GM21381 (cell line): ENCODE data around the gene IBA57.
A peak's percentile ranks its signal among the peaks of the same experiment; 100 is the strongest.
"Not testable (repeated sequence)": the region's sequence is repeated elsewhere in the genome, so short reads cannot be mapped to it uniquely, and the experiment has no call there.

Source experiments
- ATAC-seq: cut with Tn5 transposase; IDR thresholded peaks from one replicate; pipeline ENCODE4 v1.9.1; 2021; ENCODE audit warnings: mild to moderate bottlenecking, moderate library complexity; ENCODE audit not compliant: unreplicated experiment

IBA57 gene

DNA sequence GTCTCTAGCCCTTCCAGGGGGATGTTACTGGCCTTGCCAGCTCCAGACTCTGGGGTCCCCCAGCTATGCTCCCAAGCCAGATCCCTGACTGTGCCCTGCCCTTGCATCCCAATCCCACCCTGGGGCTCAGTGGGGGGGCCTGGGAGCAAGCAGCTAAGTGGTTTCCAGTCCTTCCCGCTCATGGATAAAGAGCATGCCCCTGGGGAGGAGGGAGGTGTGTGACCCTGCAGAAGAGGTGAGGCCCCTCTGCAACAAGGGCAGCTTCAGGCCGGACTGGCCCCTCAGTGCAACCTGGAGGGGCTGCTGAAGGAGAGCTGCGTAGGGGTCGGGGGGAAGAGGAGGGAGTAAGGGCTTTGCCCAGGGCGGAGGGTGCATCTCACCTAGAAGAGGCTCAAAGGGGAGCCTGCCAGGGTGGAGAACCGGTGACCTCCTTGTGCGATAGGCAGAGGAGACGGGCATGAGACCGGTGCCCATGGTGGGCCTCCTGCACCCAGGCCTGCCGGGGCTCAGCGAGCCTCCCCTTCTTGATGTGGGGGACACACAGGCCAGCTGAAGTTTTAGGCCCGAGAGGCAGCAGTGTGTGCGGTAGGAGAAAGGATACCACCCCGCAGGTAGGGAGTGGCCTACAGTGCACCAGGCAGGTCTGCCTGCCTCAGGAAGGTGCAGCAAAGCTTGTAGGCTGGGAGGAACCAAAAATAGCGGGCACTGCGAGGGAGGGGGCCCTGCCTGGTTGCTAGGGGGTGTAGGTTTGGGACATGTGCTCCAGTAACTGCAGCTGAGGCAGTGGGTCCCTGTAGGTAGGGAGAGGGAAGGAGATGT lies 45.3 kb downstream of the IBA57 start:
- ATAC-seq, result no peak

DNA sequence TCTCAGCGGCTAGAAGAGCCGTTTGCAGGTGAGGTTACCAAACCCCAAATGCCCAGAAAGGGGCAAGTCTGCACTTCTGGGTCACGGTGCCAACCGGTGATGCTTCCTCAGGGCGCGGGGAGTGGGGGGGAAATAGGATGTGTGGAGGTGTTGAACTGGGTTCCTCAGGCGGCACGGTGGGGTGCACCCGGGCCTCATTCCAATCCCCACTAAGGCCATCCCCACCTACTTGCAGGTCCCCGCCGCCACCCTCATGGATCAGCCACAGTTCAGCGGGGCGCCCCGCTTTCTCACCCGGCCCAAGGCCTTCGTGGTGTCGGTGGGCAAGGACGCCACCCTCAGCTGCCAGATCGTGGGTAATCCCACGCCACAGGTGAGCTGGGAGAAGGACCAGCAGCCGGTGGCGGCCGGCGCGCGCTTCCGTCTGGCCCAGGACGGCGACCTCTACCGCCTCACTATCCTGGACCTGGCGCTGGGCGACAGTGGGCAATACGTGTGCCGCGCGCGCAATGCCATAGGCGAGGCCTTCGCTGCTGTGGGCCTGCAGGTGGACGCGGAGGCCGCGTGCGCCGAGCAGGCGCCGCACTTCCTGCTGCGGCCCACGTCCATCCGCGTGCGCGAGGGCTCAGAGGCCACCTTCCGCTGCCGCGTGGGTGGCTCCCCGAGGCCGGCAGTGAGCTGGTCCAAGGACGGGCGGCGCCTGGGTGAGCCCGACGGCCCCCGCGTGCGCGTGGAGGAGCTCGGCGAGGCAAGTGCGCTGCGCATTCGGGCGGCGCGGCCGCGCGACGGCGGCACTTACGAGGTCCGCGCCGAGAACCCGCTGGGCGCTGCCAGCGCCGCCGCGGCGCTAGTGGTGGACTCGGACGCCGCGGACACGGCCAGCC lies 46.2 kb downstream of the IBA57 start:
- ATAC-seq, result no peak

DNA sequence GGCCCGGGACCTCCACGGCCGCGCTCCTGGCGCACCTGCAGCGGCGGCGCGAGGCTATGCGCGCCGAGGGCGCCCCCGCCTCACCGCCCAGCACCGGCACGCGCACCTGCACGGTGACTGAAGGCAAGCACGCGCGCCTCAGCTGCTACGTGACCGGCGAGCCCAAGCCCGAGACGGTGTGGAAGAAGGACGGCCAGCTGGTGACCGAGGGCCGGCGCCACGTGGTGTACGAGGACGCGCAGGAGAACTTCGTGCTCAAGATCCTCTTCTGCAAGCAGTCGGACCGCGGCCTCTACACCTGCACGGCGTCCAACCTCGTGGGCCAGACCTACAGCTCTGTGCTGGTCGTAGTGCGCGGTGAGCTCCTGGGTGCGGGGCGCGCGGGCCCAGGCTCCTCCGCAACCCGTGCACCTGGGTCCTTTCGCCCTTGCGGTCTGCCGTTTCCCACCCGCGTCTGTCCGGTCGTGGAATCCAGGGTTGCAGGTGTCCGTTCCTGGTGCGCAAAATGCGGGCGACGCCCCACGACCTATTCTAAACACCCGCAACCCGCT lies 46.9 kb downstream of the IBA57 start:
- ATAC-seq, result no peak

DNA sequence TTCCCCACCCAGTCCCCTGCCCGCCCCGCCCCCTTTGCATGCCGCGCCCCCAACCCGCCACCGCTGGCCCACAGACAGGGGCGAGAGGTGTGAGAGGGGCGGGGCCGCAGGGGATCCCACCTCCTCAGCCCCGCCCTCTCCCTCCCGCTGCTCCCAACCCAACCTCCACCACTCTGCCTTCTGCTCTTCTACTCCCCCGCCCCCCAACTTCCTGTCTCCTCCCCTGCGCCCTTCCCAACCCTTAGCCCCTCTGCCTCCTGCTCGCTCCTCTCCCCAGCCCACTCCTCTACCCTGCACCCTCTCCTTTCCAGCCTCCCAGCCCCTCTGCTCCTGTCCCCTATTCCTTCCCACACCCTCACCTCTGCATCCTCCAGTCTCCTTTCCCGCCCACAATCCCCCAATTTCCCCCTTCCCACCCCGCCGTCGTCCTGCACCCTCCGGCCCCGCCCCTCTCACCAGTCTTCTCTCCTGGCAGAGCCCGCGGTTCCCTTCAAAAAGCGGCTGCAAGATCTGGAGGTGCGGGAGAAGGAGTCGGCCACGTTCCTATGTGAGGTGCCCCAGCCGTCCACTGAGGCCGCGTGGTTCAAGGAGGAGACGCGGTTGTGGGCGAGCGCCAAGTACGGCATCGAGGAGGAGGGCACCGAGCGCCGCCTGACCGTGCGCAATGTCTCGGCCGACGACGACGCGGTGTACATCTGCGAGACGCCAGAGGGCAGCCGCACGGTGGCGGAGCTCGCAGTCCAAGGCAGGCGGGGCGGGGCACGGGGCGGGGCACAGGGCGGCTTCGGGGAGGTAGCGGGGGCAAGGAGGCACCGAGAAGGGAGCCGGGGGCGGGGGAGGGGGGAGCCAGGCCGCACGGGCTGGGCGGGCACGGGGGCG lies 47.6 kb downstream of the IBA57 start:
- peak; percentile 95 for ATAC-seq

DNA sequence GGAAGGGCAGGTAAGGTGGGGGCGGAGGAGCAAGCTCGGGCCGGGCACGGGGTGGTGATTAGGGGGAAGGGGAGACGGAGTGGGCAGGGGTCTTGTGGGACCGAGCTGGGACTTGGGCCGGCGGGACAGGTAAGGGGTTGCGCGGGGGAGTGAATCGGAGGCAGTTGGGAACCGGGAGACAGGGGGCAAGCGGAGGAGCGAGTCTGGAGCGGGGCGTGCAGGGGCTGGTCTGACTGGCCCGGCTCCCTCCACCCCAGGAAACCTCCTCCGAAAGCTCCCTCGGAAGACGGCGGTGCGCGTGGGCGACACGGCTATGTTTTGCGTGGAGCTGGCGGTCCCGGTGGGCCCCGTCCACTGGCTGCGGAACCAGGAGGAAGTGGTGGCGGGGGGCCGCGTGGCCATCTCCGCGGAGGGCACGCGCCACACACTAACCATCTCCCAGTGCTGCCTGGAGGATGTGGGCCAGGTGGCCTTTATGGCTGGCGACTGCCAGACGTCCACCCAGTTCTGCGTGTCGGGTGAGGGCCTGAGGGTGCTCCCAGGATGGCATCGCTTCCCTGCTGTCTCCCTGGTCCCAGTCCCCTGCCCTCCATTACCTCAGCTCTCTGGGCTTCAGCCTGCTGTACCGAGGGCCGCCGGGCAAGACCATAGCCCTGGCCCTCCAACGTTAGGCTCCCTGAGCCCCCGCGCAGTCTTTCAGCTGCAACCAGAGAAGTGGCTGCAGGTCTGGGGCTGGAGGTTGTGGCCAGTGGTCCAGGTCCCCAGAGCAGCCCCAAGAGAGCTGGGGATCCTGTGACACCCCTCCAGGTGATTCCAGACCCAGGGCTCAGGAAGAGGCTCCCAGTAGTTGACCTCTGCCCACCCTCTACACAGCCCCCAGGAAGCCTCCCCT lies 48.6 kb downstream of the IBA57 start:
- ATAC-seq, result no peak

DNA sequence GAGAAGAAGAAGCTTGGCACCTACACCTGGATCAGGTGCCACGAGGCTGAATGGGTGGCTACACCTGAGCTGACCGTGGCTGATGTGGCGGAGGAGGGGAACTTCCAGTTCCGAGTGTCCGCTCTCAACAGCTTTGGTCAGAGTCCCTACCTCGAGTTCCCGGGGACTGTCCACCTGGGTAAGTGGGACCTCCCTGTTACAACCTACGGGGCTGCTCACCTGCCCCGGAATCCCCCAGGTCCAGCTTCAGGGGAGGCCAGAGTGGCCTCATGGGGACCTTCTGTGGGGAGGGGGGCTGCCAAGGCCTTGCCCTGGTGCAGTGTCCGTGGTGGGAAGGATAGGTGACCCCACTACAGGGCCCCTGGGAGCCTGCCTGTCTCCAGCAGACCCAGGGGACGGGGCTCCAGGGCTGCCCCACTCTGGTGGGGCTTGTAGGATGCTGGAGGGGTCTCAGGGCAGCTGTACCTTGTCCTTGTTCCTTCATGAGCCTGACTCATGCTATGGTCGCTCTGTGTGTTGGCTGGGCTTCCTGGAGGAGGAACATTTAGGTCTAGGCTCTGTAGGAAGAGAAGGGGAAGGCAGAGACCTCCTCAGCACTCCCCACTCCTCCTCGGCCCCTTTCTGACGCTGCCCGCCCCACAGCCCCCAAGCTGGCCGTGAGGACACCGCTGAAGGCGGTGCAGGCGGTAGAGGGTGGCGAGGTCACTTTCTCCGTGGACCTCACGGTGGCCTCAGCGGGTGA lies 49.5 kb downstream of the IBA57 start:
- no peak for ATAC-seq

DNA sequence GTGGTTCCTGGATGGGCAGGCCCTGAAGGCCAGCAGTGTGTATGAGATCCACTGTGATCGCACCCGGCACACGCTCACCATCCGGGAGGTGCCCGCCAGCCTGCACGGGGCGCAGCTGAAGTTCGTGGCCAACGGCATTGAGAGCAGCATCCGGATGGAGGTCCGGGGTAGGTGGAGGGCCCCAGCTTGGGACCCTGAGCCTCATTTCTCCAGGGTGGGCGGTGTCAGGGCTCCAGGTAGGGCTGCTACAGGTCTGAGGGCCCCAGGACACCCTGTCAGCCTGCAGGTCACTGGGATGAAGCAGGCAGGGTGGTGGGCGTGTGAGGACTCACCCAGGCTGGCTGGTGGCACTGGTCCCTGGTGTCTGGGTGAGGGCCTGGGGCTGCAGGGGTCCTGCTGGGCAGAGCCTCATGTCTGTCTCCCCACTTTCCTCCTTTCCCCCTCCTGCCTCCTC lies 50.1 kb downstream of the IBA57 start:
- ATAC-seq, result no peak

DNA sequence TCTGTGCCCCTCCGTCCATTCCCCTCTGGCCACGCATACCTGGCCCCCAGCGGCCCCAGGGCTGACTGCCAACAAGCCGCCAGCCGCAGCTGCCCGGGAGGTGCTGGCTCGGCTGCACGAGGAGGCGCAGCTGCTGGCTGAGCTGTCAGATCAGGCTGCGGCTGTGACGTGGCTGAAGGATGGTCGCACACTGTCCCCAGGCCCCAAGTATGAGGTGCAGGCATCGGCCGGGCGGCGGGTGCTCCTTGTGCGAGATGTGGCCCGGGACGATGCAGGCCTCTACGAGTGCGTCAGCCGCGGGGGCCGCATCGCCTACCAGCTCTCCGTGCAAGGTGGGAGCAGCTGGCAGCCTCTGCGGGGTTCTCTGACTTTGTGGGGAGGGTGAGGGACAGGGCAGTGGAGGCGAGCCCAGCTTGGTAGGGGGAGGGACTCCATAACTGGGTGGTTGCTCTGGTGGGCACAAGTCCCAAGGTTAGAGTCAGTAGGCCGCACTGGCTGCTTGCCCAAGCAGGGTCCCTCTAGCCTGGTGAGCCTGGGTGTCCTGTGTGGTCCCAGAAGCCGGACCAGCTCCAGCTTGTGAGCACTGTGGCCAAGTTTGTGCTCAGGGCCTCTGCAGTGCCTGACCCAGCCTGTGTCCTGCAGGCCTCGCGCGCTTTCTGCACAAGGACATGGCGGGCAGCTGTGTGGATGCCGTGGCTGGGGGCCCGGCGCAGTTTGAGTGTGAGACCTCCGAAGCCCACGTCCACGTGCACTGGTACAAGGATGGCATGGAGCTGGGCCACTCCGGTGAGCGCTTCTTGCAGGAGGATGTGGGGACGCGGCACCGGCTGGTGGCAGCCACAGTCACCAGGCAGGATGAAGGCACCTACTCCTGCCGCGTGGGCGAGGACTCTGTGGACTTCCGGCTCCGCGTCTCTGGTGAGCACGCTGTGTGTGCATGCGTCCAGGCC lies 51.0 kb downstream of the IBA57 start:
- no peak for ATAC-seq

DNA sequence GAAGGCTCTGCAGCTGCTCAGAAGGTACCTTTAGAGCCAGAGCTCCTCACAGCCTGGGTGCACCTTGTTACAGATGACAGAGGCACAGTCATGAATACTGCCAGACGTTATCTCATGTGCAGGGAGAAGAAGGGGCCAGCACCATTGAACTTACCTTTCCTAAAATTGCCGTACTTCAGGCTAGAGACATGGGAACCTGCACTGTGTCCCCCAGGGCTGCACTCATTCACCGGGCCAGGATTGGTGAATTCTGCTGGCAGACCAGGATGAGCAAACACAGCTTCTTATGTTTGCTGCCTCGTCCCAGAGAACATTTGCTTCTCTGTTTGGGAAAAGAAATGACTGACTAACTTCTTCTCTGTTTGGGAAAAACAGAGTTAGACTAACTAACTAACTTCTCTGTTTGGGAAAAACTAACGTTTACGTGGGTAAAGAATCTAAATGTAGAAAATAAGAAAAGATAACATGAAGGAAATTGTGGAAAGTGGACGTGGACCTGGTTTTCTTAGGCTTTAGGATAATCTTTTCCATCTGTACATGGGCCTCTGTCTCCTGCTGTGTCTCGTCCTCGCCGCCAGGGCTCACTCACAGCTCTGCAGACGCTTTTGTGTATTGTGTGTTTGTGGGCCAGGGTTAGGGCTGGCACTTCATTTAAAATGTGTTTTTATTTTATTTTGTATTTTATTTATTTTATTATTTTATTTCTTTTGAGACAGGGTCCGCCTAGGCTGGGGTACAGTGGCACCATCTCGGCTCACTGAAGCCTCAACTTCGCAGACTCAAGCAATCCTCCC lies 52.1 kb downstream of the IBA57 start:
- no peak for ATAC-seq

DNA sequence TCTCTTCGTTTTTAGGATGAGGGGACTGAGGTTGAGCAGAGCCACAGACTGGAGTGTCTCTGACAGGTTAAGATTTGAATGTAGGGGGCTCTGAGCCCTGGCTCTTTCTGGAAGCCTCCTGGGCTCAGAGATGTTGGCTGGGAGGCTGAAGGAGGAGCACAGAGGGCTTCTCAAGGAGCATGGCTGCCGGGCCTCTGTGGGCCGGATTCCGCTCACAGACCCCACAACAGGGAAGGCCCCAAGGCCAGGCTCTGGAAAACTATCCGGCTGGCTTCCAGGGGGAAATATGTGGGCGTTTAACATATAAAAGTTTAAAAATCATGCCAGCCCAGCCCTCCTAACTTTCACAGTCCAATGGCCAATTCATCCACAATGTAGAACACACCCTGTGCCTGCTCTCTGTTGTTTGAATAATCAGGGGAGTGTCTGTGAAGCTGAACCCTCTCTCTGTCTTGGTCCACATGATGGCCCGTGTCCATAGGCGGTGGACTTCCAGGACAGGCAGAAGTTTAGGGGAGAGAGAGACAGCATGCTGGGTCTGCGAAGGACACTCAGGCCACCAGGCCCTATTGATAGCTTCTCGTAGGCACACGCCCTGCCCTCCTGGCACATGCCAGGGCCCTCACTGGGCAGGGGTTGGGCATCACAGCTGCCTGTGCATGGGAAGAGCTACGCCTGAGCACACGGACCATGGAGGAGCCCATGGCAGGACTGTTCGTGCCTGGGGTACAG lies 53.1 kb downstream of the IBA57 start:
- no peak for ATAC-seq

DNA sequence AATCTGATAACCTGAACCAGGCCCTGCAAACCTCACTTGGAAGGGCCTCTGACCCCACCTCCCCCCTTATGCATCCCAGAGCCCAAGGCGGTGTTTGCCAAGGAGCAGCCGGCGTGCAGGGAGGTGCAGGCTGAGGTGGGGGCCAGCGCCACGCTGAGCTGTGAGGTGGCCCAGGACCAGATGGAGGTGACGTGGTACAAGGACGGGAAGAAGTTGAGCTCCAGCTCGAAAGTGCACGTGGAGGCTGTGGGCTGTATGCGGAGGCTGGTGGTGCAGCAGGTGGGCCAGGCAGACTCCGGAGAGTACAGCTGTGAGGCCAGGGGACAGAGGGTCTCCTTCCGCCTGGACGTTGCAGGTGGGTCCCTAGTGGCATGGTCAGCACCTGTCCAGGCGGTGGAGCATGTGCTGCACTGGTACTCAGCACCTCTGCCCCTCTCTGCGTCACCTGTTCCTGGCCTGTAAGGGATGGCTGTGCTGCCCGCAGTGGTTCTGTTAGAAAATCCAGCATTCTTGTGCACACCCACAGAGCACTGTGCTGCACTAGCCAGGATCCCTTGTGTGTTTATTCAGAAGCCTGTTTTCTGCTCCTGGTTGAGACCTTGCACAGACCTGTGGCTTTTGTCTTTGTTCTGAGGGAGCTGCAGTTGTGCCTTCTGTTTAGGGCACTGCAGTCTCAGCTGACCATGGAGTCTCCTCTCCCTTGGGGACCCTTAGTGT lies 53.8 kb downstream of the IBA57 start:
- no peak for ATAC-seq

DNA sequence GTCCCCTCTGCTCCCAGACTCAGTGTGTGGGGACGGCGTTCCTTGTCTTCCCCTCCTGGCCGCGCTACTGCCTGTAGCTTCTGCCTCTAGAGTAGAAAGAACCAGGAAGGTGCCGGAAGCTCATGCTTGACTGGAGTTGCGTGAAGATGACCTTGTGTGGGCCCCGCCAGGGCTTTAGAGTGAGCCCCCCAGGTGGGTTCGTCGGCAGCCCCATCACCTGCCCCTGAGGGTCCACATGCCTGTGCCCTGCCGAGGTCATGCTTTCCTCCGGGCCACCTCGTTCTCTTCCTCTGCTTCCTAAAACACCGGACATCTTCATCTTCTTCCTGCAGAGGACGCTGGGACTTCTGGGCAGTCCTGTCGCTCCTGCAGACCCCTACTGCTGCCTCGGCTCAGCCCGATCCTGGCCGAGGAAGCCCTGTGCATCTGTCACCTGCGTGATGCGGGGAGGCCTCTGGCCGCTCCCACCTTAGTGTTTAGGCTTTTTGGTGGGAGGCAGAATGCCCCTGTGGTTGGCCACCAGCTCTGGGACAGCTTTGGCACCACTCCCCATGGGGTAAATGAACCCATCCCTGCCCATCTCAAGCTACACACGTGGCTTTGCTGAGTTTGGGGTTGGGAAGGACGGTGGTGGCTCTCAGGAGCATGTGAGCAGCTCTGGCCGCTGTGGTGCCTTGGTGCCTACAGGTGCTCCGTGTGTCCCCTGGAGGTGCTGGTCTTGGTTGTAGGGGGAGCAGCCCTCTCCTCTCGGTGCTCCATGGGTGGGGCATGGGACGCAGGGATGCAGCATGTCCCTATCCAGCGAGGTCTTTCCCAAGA lies 54.6 kb downstream of the IBA57 start:
- no peak for ATAC-seq

DNA sequence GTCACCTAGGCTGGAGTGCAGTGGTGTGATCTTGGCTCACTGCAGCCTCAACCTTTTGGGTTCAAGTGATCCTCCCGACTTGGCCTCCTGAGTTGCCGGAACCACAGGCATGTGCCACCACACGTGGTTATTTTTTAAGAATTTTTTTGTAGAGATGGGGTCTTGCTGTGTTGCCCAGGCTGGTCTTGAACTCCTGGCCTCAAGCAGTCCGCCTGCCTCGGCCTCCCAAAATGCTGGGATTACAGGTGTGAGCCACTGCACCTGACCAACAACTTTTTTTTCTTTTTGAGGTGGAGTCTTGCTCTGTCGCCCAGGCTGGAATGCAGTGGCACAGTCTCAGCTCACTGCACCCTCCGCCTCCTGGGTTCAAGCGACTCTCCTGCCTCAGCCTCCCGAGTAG lies 55.5 kb downstream of the IBA57 start:
- ATAC-seq, result not testable (repeated sequence)

DNA sequence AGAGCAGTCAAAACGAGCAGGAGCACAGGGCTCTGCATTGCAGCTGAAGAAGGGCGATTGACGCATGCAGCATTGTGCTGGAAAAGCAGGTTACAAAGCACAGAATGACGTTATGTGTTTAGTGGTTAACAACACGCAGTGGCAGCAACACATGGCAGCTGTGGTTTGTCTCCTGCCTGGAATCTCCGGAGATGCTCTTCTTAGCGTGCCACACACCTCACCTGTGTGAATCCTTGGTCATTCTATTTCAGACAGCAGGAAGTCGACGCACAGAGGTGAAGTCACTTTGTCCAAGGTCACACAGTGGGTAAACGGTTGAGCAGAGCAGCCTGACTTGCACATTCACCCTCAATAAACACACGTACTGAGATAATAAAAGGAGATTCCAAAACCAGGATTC lies 56.9 kb downstream of the IBA57 start:
- ATAC-seq, result no peak
